HG02970 (cell line): Measurements from ENCODE around the gene RTN4RL1.

Experiments used
- ATAC-seq: cut with Tn5 transposase; IDR thresholded peaks from one replicate; pipeline ENCODE4 v1.9.1; 2021; ENCODE audit warnings: mild to moderate bottlenecking, moderate library complexity, moderate number of reproducible peaks; ENCODE audit not compliant: unreplicated experiment, low FRiP score

RTN4RL1 gene

DNA sequence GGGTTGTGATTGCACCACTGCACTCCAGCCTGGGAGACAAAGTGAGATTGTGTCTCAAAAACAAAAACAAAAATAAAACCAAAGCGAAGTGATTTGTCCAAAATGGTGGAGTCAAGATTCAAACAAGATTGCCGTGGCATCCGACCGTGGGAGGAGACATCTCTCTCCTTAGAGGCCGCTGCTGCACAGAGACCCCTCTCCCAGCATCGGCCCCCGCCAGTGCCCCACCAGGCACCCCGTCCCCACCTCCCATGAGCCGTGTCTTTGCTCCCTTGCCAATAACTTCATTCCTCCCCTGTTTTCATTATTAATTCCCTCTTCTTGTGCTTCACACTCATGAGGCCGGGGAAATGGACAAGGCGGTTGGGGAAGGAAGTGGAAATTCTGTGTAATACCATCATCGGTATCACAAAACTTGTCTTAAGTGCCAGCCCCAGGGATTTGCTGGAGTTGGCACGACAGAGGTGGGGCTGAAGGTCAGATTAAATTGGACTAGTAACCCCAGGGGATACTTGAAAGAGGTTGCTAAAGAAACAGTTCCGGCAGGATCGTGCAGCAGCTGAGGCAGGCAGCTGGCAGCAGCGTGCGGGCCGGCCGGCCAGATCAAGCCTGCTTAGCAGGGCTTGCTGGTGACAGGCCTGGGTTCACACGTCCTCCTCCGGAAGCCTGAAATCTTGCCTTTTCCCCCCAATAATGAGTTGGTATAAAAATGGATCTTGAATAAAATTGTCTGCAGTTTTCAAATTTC is 66.8 kb downstream of the RTN4RL1 start:
- ATAC-seq = no peak

- ATAC-seq = no peak
These were observed 68.1 kb downstream of the RTN4RL1 start for GRCh38 chr17:1957037-1957436.

- no peak for ATAC-seq
These were observed 69.0 kb downstream of the RTN4RL1 start for GRCh38 chr17:1956134-1956533.

GRCh38 chr17:1953831-1954230 is 71.3 kb downstream of the RTN4RL1 start:
- ATAC-seq = no peak

GRCh38 chr17:1951920-1952319 is 73.2 kb downstream of the RTN4RL1 start:
- no peak for ATAC-seq

GRCh38 chr17:1949754-1950153 is 75.4 kb downstream of the RTN4RL1 start:
- no peak for ATAC-seq

DNA sequence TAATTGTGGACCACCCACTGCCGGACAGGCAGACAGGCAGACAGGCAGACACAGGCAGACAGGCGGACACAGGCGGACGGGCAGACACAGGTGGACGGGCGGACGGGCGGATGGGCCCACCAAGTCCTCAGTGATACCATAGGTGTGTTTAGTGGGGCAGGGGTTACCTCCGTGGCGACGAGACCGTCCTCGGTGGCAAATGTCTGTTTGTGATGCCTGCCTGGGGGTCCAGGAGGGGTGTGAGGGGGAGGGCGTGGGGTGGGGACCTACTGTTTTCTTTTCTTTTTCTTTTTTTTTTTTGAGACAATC is 76.7 kb downstream of the RTN4RL1 start:
- ATAC-seq = no peak

GRCh38 chr17:1947743-1948516 is 77.2 kb downstream of the RTN4RL1 start:
- no peak for ATAC-seq

- no peak for ATAC-seq
These were observed 77.8 kb downstream of the RTN4RL1 start for GRCh38 chr17:1947229-1947742.

DNA sequence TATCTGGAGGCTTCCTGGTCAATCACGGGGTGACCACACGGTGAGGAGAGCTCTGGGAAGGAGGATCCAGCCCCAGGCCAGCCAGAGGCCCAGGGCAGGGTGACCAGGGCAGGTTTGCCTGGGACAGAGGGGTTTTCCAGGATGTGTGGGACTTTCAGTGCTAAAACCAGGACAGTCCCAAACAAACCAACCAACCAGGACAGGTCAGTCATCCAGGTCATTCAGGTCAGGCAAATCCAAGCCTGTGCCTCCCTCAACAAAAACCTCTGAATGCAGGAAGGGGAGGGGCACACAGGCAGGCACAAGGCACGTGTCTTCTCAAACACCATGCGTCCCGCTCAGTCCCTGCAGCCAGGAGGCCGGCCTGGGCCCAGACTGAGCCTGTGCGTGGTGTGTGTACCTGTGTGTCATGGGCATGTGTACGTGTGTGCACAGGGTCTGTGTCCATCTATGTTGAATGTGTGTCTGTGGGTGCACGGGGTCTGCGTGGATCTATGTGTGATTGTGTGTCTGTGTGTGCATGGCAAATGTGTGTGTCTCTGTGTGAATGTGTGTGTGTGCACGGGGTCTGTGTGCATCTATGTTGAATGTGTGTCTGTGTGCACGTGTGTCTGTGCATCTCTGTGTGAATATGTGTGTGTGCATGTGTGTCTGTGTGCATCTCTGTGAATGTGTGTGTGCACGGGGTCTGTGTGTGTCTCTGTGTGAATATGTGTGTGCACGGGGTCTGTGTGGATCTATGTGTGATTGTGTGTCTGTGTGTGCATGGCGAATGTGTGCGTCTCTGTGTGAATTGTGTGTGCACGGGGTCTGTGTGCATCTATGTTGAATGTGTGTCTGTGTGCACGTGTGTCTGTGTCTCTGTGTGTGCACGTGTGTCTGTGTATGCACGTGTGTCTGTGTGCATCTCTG is 78.9 kb downstream of the RTN4RL1 start:
- ATAC-seq = no peak

- no peak for ATAC-seq
These were observed 79.5 kb downstream of the RTN4RL1 start for GRCh38 chr17:1945621-1946020.

GRCh38 chr17:1943436-1943831 is 81.7 kb downstream of the RTN4RL1 start:
- no peak for ATAC-seq

DNA sequence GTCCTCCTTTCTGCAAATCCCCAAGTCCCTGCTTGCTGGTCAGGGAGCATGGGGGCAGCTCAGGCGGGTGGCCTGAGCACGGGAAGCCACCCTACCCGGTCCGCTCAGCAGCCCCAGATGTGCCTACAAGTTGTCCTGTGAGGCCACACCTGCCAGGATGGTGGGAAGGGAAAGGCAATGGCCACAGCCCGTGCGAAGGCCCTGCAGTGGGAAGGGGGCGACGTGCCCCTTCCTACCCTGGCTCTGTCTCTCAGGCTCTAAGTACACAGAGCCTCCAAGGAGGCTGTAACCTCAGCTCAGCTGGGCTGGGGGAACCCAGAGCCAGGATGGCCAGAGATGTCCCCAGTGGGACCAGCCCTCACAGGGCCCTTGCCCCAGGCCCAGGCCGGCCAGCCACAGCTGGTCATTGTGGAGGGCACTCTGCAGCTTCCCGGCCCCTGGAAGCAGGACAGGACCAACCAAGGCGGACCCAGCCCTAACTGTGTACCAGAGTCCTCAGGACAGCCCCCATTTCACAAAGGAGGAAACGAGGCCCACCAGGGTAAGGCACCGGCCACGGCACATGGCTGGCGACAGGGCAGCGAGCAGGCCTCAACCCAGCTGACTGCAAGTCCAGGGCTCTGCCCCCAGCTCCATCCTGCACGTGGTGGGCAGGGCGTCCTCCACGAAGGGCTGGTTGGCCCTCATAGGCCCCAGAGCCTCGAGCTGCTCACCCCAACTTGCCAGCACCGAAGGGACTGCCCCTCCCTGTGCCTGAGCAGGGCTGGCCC is 82.3 kb downstream of the RTN4RL1 start:
- ATAC-seq = no peak

DNA sequence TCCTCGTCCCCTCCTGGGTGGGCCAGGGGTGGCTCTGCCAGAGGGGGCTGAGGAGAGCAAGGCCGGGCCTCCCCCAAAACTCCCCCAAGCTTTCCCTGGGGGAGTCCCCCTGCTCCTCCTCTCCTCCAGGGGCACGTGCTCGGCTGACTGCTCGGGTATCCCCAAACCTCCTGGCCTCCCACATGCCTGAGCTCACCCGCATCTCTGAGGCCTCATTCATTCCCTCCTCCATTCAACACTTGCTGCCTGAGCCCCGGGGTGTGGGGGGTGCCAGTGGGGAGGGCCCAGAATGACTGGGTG is 83.1 kb downstream of the RTN4RL1 start:
- ATAC-seq = no peak

- ATAC-seq = no peak
These were observed 83.7 kb downstream of the RTN4RL1 start for GRCh38 chr17:1941272-1942065.

DNA sequence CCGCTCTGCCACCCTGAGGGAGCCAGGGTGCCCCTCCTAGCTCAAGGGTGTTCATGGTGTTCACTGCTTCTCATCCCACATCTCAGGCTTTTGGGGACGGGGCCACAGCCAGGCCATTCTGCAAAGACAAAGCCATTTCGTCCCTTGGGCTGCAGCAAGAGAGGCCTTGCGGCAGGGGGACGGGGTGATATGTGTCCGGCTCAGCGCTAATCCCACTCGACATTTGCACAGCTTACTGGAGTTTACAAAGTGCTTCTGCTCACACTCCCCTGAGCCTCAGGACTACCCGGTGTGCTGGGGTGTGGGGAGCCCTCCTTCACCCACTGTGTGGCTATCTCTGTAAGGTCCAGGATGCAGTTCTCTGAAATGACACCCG is 84.3 kb downstream of the RTN4RL1 start:
- ATAC-seq = no peak

DNA sequence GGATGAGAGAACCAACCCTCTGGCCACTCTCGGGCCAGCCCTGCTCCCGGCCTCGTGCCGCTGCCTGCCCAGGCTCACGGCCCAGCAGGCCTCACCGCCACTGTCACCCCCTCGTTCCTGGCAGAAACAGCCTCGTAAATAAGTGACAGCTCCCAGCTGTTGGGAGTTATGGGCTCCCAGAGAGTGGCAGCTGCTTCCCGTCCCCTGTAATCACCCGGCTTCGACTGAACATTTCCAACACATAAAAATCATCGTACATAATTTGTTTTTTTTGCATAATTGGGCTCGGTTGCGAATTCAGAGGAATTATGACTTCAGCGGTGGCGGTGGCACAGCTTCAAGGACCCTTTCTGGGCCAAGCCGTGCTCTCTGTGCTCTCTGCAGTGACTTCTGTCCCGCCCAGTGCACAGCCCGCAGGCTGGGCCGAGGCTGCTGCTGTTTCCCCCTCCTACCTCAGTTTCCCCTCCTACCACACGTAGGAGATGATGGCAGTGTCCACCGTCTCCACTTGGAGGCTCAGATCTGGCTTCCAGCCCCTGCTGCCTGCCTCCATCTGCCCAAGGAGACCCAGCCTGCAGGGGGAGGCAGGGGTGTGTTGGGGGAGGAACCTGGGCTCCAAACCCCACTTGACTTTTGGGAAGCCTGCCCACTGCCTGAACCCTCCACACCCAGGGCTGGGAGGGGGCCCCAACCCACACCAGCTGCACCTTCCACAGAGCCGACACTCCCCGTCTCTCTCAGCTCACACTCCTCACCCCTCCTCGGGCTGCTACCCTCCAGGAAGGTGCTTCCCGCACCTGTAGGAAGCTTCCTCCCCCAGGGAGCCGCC is 84.9 kb downstream of the RTN4RL1 start:
- ATAC-seq = no peak

DNA sequence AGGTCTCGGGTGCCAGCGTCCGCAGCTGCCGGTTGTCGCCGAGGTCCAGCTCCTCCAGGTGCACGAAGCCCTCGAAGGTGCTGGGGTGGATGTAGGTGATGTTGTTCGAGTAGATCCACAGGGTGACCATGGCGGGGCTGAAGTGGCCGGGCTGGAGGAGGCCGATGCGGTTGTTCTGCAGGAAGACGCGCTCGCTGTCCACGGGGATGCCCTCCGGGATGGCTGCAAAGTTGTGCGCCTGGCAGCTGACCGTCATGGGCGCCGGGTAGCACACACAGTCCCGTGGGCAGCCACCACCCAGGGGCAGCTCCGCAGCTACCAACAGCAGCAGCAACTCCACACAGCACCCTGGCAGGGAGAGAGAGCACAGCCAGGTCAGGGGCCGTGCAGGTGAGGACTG is 87.7 kb downstream of the RTN4RL1 start:
- ATAC-seq = no peak

DNA sequence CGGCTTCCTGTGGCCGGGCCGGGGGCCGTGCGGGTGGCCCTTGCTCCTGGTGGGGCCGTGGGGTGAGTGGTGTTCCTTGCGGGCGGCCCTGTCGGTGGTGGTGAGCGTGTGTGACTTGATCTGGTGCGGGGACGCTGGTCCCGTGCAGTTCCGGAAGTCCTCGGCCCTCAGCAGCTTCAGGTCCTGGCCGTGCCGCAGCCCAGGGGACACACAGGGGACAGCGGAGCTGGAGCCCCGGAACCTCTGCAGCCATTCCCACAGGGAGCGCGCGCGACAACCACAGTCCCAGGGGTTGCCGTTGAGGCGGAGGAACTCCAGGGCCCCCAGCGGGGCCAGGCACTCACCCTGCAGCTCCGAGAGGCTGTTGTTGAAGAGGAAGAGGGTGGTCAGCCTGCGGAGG is 88.4 kb downstream of the RTN4RL1 start:
- no peak for ATAC-seq
